NCI-H2081 treated with DMSO at 0.1 percent for 48 hours (cell line): Measurements from ENCODE around the gene BRSK1.

Source experiments
- DNase-seq: peaks from one replicate; lab custom pipeline; 2025; lab: John Stamatoyannopoulos, UW

Gene BRSK1

DNA sequence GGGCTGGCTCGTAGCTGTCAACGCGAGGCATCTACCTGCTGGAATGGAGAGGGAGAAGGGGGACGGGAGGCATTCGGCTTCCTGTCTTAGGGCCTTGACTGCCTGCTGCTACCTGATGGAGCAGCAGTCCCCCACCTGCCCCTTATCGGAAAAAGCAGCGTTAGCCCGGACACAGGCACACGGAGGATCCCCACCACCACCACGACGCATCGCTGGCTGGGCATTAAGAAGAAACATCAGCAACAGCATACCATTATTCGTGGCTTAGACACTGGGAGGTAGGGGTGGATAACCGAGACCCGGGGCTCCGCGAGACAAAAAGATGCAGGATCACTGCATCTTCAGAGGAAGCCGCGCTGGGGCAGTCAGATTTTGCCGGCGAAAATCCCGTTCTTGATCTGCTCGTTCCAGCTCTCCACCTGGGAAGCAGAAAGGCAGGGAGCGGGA, 69.6 kb downstream of the BRSK1 start:
- DNase-seq, result no peak

DNA sequence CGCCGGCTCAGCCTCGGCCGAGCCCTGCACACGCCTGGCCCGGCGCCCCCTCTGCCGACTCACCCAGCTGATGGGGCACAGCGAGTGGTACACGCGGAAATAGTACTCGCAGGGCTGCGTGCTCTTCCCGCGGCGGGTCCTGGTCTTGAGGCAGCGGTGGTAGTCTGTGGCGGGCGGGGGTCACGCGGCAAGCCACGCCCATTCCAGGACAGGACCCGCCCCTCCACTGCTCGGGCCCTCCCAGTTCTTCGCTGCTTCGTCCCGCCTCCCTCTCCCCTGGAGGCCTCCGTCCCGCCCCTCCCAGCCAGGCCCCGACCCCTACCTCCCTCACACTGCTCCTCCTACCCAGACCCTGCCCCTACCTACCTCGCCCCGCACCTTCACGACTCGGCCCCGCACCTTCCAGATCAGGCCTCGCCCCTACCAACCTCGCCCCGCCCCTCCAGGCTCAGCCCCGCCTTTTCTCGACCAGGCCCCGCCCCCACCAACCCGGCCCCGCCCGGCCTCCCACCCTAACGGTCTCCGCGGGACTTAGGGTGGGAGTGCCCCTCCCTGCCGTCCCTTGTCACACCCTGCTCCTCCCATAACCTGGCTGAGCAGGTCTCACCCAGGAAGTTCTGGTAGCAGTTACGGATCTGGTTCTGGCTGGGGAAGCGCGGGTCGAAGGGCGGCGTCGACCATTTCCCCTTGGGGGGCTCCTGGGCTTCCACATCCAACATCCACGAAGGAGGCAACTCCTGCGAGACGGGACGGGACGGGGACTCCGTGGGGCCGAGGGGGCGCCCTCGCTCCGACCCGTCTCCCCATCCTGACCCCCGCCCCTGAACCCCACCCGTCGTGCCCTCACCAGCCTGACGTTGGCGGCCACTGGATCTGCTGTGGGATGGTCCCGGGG, 70.3 kb downstream of the BRSK1 start:
- DNase-seq, result no peak

DNA sequence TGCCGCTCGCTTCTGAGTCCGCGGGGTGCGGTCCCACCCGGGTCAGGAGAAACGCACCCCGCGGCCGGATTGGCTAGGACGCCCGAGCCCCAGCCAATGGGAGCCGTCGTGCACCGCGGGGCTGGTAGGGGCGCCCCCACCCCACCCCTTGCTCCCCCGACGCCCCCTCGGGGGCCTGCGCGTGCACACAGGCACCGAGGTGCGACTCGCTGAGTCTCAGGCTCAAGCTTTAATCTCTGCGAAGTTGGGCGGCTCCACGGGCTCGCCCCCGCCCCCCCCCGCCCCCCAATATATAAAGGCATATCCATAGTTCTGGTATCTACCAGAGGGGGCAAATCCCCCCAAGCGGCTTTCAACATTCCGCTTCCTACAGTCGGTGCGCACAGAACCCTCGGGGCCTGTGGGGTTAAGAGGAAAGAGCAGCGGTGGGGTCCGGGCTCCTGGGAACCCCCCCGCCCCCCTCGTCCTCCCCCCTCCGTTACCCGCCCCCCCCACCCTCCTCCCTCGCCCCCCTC, 71.0 kb downstream of the BRSK1 start, which contains the start of gene COX6B2:
TSS of gene COX6B2 (minus strand) at position 22 of the 515 bp plus-strand sequence. CDS start 198 bp downstream, outside the sequence.
- no peak for DNase-seq

DNA sequence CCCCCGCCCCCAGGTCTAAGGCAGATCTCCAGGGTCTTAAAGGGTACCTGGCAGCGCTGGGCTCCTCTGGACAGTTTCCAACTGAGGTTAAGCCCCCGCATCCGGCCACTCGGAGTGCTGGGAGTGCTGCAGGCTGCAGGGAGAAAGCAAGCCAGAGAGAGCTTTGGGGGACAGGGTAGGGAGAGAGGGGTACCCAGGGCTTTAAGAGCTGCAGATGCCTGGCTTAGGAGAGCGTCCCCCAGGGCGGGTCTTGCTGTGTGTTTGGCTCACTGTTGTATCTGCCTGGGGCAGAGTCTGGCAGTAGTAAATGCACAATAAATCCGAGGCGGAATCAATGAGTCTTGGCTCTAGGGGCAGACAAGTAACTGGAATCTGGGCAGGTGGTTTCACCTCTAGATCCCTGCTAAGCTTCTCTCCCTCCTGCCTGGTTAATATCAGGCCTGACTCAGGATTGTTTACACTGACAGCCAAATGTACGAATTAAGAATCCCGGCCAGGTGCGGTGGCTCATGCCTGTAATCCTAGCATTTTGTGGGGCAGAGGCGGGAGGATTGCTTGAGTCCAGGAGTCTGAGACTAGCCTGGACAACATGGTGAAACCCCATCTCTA, 71.5 kb downstream of the BRSK1 start:
- DNase-seq, result no peak

DNA sequence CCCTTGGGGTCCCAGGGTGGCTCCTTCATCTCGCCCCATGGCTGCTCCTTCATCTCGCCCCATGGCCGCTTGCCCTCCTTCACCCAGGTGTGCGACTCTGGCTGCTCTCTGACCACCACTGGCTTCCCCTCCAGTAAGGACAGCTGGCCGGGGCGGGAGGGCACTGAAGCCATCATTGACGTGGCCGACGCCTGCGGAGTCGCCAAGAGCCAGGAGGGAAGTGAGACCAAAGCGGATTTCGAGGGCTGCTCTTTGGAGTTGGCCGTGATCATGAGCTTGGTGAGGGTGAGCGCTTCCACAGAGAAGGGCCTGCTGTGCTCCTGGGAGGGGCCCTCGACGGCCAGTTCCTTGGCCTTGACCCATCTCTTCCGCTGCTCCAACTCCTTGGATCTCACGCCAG, 74.7 kb downstream of the BRSK1 start:
- no peak for DNase-seq

DNA sequence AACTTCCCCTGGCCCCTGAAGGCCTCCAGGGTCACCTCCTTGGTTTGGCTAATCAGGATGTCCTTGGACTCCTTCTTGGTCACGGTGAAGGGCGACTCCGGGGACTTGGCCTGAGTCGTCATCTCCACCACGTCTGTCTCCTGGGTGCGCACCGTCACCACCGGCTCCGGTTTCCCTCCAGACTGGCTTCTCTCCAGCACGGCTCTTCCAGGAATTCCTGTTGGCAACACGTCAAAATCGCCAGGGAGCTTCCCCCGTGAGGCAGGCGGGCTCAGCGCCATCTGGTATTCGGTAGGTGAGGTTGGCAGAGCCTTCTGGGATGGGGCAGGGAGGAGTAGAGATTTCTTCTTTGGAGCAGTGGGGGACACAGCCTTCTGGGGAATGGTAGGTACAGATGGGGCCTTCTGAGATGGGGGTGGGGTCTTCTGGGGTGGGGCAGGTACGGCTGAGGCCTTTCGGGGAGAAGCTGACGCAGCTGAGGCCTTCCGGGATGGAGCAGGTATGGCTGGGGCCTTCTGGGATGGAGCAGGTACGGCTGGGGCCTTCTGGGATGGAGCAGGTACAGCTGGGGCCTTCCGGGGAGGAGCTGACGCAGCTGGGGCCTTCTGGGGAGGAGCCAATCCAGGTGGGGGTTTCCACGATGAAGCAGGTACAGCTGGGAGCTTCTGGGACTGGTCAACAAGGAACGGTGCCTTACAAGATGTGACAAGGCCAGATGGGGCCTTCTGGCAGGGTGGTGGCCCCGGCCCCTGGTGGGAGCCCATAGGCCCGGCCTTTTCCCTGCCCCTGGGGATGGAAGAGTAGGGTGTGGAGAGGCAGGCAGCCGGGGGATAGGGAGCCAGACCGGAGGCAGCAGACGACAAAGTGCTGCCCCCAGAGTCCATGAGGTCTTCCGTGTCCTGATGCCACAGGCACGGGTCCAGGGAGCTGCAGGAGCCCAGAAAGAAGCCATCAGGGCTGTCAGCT, 75.4 kb downstream of the BRSK1 start:
- no peak for DNase-seq

DNA sequence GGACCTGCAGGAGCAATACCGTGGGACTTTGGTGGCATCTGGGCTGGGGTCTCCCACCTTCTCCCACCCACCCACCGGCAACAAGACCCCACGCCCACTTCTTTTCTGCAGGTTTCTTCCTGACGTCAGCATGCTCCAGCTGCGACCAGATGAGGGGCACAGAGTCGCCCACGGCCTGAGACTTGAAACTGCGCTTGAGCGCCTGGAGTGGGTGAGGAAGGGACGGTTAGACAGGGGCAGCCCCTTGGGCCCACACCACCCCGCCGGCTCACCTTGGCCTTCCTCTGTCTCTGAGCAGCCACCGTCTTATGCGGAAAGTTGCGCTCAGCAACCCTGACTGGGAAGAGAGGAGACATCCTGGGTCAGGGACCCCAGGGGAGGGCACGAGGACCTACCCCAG, 77.1 kb downstream of the BRSK1 start:
- no peak for DNase-seq
